Stimulated activated CD4-positive, alpha-beta T cell treated with anti-CD3 and anti-CD28 coated beads, Interleukin-4, amount 100 ng/mL, for 48 hours (primary cell): Measurements from ENCODE around the gene TRMT11.

Experiments
- DNase-seq, 2 donors: peaks; one replicate each; pipeline ENCODE4 v3.0.0-alpha.2; 2020; ENCODE audit warnings: low read depth in 2 of 2

The TRMT11 gene

GRCh38 chr6:126075335-126076071 lies 89.2 kb downstream of the TRMT11 start:
- DNase-seq, result no peak

- DNase-seq, result no peak
Measured at GRCh38 chr6:126076992-126077664, 90.8 kb downstream of the TRMT11 start.

GRCh38 chr6:126077810-126078776 lies 91.8 kb downstream of the TRMT11 start:
- DNase-seq, result no peak

GRCh38 chr6:126083875-126084274 lies 97.5 kb downstream of the TRMT11 start:
- DNase-seq, result no peak

GRCh38 chr6:126086560-126086959 lies 100.2 kb downstream of the TRMT11 start:
- no peak for DNase-seq
